NCI-H1417 treated with DMSO at 0.1 percent for 48 hours (cell line): ENCODE measurements around the gene CCL15.
"Not testable (repeated sequence)": the region's sequence is repeated elsewhere in the genome, so short reads cannot be mapped to it uniquely, and the experiment has no call there.

Source experiments
- DNase-seq: peaks from one replicate; lab custom pipeline; 2025; lab: John Stamatoyannopoulos, UW

CCL15 gene, protein sequence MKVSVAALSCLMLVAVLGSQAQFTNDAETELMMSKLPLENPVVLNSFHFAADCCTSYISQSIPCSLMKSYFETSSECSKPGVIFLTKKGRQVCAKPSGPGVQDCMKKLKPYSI

DNA sequence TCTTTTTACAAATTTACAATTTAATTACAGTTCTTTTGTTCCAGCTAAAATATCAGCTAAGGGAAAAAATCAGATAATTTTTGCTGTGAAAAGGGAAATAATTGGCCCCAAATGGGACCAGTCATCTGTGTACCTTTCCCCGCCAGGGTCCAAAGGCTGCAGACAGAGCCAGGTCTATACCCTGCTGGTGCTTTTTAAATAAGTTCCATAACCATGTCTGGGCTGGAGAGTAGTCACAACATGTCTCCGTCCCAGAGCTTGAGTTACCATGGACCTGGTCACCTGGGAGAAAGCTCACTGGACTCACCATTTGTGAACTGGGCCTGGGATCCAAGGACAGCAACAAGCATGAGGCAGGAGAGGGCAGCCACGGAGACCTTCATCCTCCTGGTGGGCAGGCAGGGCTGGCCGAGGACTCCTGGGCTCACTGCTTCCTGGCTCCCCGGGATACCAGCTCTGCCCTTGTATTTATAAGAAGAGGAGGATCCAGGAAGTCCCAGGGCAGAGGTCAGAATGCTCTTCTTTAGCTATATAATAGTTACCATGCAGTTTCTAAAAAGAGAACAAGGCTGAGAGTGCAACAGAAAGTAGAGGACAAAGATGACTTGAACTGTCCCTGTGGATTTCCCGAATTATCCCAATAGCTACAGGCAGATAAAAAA lies at the start of gene CCL15:
CCL15 (minus strand) TSS at position 444 of the 662 bp plus-strand sequence; CDS start at position 383, 61 bp downstream.
- no peak for DNase-seq

DNA sequence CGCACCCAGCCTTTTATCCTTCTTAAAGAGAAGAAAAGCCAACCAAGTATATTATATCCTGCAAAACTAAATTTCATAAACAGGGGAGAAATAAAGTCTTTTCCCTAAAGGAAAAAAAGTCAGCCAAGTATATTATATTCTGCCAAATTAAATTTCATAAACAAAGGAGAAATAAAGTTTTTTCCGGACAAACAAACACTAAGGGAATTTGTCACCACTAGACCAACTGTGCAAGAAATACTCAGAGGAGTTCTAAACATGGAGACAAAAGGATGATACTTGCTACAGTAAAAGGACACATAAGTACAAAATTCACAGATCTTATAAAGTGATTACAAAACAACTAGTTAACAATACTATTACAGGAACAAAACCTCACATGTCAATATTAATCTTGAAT lies 48.3 kb upstream of the CCL15 start:
- no peak for DNase-seq

DNA sequence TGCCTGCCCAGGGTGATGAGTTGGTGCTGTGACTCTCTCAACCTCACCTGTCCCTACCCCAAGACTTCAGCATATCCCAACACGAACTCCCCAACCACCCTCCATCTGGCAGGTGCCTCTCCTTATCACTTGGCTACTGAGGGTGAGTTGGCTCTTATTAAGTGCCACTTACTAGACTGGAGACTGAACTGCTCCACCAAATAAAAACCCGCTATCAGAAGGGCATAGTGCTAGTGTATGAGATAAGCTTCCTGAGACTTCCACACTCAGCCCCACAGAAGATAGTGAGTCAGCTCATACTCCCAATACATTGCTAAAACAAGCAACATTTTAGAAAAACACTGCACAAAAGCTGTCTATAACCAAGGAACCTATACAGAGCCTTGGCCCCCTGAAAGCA lies 46.7 kb upstream of the CCL15 start:
- no peak for DNase-seq

- DNase-seq, result no peak
These were observed 34.9 kb upstream of the CCL15 start for GRCh38 chr17:36036235-36036634.

- DNase-seq, result no peak
These were observed 32.8 kb upstream of the CCL15 start for GRCh38 chr17:36034127-36034526.

DNA sequence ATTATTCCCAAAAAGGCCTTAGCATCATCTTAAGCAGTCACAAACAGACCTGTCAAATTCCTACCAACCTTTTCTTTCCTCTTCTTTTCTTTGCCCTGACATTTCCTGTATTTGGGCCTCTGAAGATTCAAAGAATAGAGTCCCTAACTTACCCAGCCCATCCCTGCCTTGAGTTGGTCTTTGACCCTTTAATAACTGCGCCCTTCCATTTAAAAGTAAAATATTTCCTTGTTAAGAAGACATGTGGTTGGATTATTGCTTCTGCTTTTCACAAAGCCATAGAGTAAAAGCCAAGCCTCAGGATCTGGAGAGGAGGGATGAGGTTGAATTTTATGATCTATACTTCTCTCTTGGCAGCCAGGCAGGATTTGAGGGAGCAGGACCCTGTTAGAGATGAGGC lies 29.6 kb upstream of the CCL15 start:
- no peak for DNase-seq

GRCh38 chr17:36027761-36028160 lies 26.4 kb upstream of the CCL15 start:
- no peak for DNase-seq

GRCh38 chr17:36024106-36024869 lies 22.9 kb upstream of the CCL15 start:
- DNase-seq, result no peak

GRCh38 chr17:36019423-36019822 lies 18.1 kb upstream of the CCL15 start:
- DNase-seq, result no peak

- no peak for DNase-seq
These were observed 16.4 kb upstream of the CCL15 start, which contains the start of gene CCL23 for GRCh38 chr17:36017799-36018198. CCL23 (minus strand) TSS chr17:36017972; CDS start chr17:36017897, 75 bp downstream.

DNA sequence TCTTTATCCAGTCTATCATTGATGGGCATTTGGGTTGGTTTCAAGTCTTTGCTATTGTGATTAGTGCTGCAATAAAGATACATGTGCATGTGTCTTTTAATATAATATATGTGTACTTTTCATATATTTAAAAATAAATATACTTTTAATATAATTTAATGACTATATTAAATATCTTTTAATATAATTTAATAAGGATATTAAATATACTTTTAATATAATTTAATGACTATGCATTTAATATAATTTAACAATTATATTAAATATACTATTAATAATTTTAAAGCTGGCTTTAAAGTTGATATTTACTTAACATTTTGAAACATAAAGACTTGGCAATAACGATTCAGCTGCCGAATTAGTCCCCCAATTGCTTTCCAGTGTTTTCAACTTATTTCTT lies 15.2 kb upstream of the CCL15 start:
- no peak for DNase-seq

DNA sequence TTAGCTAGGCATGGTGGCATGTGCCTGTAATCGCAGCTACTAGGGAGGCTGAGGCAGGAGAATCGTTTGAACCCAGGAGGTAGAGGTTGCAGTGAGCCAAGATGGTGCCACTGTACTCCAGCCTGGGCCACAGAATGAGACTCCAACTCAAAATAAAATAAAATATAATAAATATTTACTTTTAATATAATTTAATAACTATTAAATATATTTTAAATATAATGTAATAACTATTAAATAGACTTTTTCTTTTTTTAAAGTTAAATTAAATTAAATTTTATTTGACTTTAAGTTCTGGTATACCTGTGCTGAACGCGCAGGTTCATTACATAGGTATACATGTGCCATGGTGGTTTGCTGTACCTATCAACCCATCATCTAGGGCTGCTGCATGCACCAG lies 14.5 kb upstream of the CCL15 start:
- DNase-seq, result not testable (repeated sequence)

DNA sequence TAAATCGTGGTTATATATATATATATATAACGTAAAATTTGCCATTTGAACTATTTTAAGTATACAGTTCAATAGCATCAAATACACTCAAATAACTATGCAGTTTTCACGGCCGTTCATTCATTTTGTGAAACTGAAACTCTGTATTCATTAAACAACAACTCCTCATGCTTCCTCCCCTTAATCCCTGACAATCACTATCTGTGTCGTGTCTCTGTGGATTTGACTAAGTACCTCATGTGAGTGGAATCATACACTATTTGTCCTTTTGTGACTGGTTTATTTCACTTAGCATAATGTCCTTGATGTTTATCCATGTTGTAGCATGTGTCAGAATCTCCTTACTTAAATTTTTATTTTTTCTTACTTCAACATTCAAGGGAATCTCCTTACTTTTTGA lies 13.6 kb upstream of the CCL15 start:
- DNase-seq, result no peak

GRCh38 chr17:36011201-36011600 lies 9.8 kb upstream of the CCL15 start:
- no peak for DNase-seq

GRCh38 chr17:36008998-36009665 lies 7.8 kb upstream of the CCL15 start:
- DNase-seq, result no peak

DNA sequence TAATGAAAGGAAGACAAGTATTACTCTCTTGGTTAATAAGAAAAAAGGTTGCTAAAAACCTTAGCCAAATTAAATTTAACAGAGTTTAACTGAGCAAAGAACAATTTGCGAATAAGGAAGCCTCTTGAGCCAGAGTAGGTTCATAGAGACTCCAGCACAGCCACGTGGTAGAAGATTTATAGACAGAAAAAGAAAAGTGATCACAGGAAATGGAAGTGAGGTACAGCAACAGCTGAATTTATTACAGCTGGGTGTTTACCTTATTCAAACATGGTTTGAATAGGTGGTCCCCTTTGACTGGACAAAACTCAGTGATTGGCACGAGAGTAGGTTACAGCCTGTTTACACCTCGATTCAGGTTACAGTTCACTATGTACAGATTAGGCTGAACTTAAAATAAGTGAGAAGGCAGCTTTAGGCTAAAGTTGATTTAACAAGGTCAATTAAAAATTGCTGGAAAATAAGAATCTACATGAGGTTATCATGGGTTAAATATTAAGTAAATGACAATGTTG lies 3.3 kb upstream of the CCL15 start:
- DNase-seq, result no peak

DNA sequence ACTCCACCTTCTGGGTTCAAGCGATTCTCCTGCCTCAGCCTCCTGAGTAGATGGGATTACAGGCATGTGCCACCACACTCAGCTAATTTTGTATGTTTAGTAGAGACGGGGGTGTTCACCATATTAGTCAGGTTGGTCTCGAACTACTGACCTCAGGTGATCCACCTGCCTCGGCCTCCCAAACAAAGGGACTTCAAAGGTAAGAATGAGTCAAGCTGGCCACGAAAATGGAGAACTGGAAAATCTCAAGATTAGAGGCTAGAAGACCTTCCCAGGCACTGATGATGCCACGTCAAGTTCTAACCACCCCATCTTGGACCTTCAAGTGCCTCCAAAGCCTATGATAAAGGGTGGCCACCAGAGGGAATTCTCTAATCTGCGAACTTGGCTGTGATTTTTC lies 1.3 kb upstream of the CCL15 start:
- no peak for DNase-seq

DNA sequence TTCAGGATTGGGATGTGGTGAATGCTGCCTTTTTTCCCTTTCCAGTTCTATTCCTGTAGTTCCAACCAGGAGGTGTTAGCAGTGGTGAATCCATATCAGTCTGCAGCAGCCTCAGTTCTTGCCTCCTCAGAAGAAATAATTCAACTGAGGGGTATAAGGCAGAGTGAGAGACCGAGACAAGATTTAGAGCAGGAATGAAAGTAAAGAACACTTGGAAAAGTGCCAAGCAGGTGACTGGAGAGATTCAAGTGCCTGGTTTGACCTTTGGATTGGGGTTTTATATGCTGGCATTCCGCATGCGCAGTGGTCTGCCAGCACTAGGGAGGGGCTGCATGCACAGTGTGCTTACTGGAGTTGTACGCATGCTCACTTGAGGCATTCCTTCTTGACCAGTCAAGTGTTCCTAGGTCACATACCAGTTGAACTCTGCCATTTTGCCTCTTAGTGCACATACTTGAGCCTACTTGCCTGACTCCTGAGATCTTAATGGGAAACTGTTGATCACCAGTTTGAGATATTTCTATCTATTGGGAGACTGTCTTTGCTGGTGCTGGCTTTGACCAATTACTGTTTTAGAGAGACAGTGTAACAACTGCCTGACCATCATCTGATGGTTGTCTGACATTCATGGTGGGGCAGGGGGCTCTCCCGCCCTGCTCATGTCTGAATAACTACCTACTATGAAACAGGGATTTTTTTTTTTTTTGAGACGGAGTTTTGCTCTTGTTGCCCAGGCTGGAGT lies 680 bp upstream of the CCL15 start:
- DNase-seq, result no peak

GRCh38 chr17:36000732-36001109 lies 632 bp downstream of the CCL15 start:
- no peak for DNase-seq

- DNase-seq, result no peak
These were observed 2.6 kb downstream of the CCL15 start for GRCh38 chr17:35998756-35999155.

- DNase-seq, result no peak
These were observed 3.3 kb downstream of the CCL15 start for GRCh38 chr17:35998018-35998545.

- DNase-seq, result not testable (repeated sequence)
These were observed 6.0 kb downstream of the CCL15 start for GRCh38 chr17:35995346-35995745.
